Activated T-helper 9 cell treated with anti-CD3 and anti-CD28 coated beads, Interleukin-2, amount 50 U/mL, for 16 hours (primary cell): ENCODE results near the gene ALPP.
"Not testable (repeated sequence)": the region's sequence is repeated elsewhere in the genome, so short reads cannot be mapped to it uniquely, and the experiment has no call there.

ENCODE experiments used
- DNase-seq: peaks from one replicate; pipeline ENCODE4 v3.0.0-alpha.2; 2020; ENCODE audit warnings: low read depth

Gene ALPP

GRCh38 chr2:232381204-232382031 lies 2.9 kb downstream of the ALPP start:
- DNase-seq: not testable (repeated sequence)

- no peak for DNase-seq
These were observed 4.0 kb downstream of the ALPP start for GRCh38 chr2:232382331-232383225.

GRCh38 chr2:232384466-232384865 lies 5.9 kb downstream of the ALPP start:
- no peak for DNase-seq

GRCh38 chr2:232385058-232385457 lies 6.5 kb downstream of the ALPP start:
- DNase-seq: not testable (repeated sequence)

- no peak for DNase-seq
These were observed 7.3 kb downstream of the ALPP start for GRCh38 chr2:232385660-232386489.

- DNase-seq: no peak
These were observed 7.9 kb downstream of the ALPP start for GRCh38 chr2:232386490-232386739.

- DNase-seq: no peak
These were observed 8.3 kb downstream of the ALPP start for GRCh38 chr2:232386740-232387450.

- no peak for DNase-seq
These were observed 9.1 kb downstream of the ALPP start for GRCh38 chr2:232387451-232388171.

GRCh38 chr2:232388324-232388891 lies 9.9 kb downstream of the ALPP start:
- DNase-seq: no peak

- DNase-seq: no peak
These were observed 10.8 kb downstream of the ALPP start for GRCh38 chr2:232389327-232389726.

- no peak for DNase-seq
These were observed 12.1 kb downstream of the ALPP start for GRCh38 chr2:232390661-232391060.

- no peak for DNase-seq
These were observed 15.0 kb downstream of the ALPP start for GRCh38 chr2:232393556-232393955.

- DNase-seq: not testable (repeated sequence)
These were observed 15.9 kb downstream of the ALPP start for GRCh38 chr2:232394431-232394830.

- DNase-seq: no peak
These were observed 17.0 kb downstream of the ALPP start for GRCh38 chr2:232395586-232395985.

- DNase-seq: no peak
These were observed 18.1 kb downstream of the ALPP start for GRCh38 chr2:232396683-232397082.

GRCh38 chr2:232398293-232399034 lies 19.9 kb downstream of the ALPP start:
- DNase-seq: no peak

- no peak for DNase-seq
These were observed 21.9 kb downstream of the ALPP start for GRCh38 chr2:232400256-232401015.

GRCh38 chr2:232402518-232402917 lies 24.0 kb downstream of the ALPP start:
- no peak for DNase-seq

GRCh38 chr2:232405943-232406510 lies 27.5 kb downstream of the ALPP start:
- no peak for DNase-seq
